DND-41 (cell line): Measurements from ENCODE around the gene GMEB2.

Experiments
- EZH2 ChIP-seq: IDR thresholded peaks from 3 replicates; pipeline ENCODE4 v1.6.1; 2012; ENCODE audit warnings: borderline replicate concordance, low read depth, mild to moderate bottlenecking, moderate library complexity, low read length, inconsistent platforms; ENCODE audit not compliant: severe bottlenecking
- TF ChIP-seq, protein P1 (sequence below): IDR thresholded peaks from 2 replicates; pipeline ENCODE4 v1.5.1; 2012; ENCODE audit warnings: borderline replicate concordance, low read length, moderate library complexity, mild to moderate bottlenecking; ENCODE audit not compliant: poor library complexity, severe bottlenecking; ENCODE audit errors: extremely low read depth

DNA sequence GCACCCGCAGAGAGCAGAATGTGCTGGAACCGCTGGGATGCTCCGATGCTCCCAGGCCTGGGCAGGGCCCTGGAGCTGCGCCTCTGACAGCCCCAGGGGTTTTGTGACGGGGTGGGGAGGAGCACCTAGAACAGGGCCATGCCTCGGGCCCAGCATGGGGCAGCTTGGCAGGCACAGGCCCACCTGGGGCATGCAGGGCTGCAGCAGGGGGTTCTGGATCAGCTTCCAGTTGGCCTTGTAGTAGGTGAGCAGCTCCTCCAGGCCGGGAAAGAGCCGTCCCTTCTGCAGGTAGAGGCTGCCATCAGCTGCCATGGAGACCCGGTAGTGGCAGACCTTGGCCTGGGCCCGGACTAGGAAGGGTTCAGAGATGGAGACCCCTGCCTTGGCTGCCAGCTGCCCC, 83.8 kb downstream of the GMEB2 start:
- TF ChIP-seq, protein P1, sequence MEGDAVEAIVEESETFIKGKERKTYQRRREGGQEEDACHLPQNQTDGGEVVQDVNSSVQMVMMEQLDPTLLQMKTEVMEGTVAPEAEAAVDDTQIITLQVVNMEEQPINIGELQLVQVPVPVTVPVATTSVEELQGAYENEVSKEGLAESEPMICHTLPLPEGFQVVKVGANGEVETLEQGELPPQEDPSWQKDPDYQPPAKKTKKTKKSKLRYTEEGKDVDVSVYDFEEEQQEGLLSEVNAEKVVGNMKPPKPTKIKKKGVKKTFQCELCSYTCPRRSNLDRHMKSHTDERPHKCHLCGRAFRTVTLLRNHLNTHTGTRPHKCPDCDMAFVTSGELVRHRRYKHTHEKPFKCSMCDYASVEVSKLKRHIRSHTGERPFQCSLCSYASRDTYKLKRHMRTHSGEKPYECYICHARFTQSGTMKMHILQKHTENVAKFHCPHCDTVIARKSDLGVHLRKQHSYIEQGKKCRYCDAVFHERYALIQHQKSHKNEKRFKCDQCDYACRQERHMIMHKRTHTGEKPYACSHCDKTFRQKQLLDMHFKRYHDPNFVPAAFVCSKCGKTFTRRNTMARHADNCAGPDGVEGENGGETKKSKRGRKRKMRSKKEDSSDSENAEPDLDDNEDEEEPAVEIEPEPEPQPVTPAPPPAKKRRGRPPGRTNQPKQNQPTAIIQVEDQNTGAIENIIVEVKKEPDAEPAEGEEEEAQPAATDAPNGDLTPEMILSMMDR = no peak
- no peak for TF ChIP-seq EZH2
